Neural progenitor cell (in vitro differentiated cells): ENCODE data around the gene HEATR5A. TPM values are rescaled to one million over a fixed set of nuclear protein-coding genes. Genes with fewer than 3 reads are reported as not detected.
A peak's percentile ranks its signal among the peaks of the same experiment; 100 is the strongest.

ENCODE experiments used
- DNase-seq: peaks from one replicate; pipeline ENCODE4 v3.0.0-alpha.2; 2016; ENCODE audit warnings: low spot score
- H2AFZ ChIP-seq: fragments of 200-600 bp; sonication (generic); replicated peaks from 2 replicates; pipeline ENCODE4 v1.6.1; 2016; ENCODE audit warnings: antibody characterized with exemption
- H3F3A ChIP-seq: fragments of 200-600 bp; sonication (generic); 2 replicates; pipeline ENCODE4 v1.6.1; 2016; ENCODE audit warnings: antibody characterized with exemption, low read depth
- H3K27ac ChIP-seq: fragments of 200-600 bp; sonication (generic); 2 replicates; pipeline ENCODE4 v1.5.1; 2016; ENCODE audit warnings: mild to moderate bottlenecking
- H3K27me3 ChIP-seq: fragments of 200-600 bp; sonication (generic); 2 replicates; pipeline ENCODE4 v1.6.1; 2016; ENCODE audit warnings: mild to moderate bottlenecking, moderate library complexity
- H3K36me3 ChIP-seq: fragments of 200-600 bp; sonication (generic); 2 replicates; pipeline ENCODE4 v1.5.1; 2016
- H3K4me1 ChIP-seq: fragments of 200-600 bp; sonication (generic); 2 replicates; pipeline ENCODE4 v1.6.1; 2016; ENCODE audit warnings: mixed run types
- H3K4me2 ChIP-seq: fragments of 200-600 bp; sonication (generic); 2 replicates; pipeline ENCODE4 v1.6.1; 2016
- H3K4me3 ChIP-seq: fragments of 200-600 bp; sonication (generic); 2 replicates; pipeline ENCODE4 v1.5.1; 2016
- H3K79me2 ChIP-seq: fragments of 200-600 bp; sonication (generic); 2 replicates; pipeline ENCODE4 v1.6.1; 2016; ENCODE audit warnings: low read depth
- H3K9ac ChIP-seq: fragments of 200-600 bp; sonication (generic); 2 replicates; pipeline ENCODE4 v1.6.1; 2016
- H3K9me3 ChIP-seq: fragments of 200-600 bp; sonication (generic); 2 replicates; pipeline ENCODE4 v1.5.1; 2016; ENCODE audit warnings: low read depth
- H4K20me1 ChIP-seq: fragments of 200-600 bp; sonication (generic); 2 replicates; pipeline ENCODE4 v1.6.1; 2016; ENCODE audit warnings: low read depth
- H3K27ac Mint-ChIP-seq: 3 replicates; pipeline ENCODE4 v1.8.0; 2021; ENCODE audit warnings: mixed read lengths
- H3K27me3 Mint-ChIP-seq: 2 replicates; pipeline ENCODE4 v1.8.0; 2022; ENCODE audit warnings: low read depth, mild to moderate bottlenecking, inconsistent platforms, moderate library complexity, mixed read lengths; ENCODE audit not compliant: insufficient read depth
- H3K36me3 Mint-ChIP-seq: 3 replicates; pipeline ENCODE4 v1.8.0; 2021; ENCODE audit warnings: mixed read lengths
- H3K4me1 Mint-ChIP-seq: 3 replicates; pipeline ENCODE4 v1.8.0; 2021; ENCODE audit warnings: mixed read lengths
- H3K4me3 Mint-ChIP-seq: 3 replicates; pipeline ENCODE4 v1.8.0; 2021; ENCODE audit warnings: mild to moderate bottlenecking, moderate library complexity, mixed read lengths
- H3K9me3 Mint-ChIP-seq: 3 replicates; pipeline ENCODE4 v1.8.0; 2020; ENCODE audit warnings: mixed read lengths
- CTCF ChIP-seq: fragments of 200-600 bp; sonication (generic); IDR thresholded peaks from 2 replicates; pipeline ENCODE4 v1.5.1; 2017; ENCODE audit warnings: antibody characterized with exemption, mild to moderate bottlenecking
- EZH2 ChIP-seq: fragments of 200-600 bp; sonication (generic); IDR thresholded peaks from 2 replicates; pipeline ENCODE4 v1.6.1; 2017; ENCODE audit warnings: antibody characterized with exemption, mild to moderate bottlenecking, moderate library complexity
- EZH2phosphoT487 ChIP-seq: fragments of 200-600 bp; sonication (generic); IDR thresholded peaks from 2 replicates; pipeline ENCODE4 v1.6.1; 2017; ENCODE audit warnings: antibody characterized with exemption
- total RNA-seq: library from RNA; depleted of rRNA; stranded (reverse); fragments of >200 nt; gene quantifications from 2 replicates; pipeline ENCODE4 v1.2.3, GENCODE V29; 2015; ENCODE audit warnings: low replicate concordance

HEATR5A gene
- total RNA-seq, 1 donor from 2014 or later = 34.7 TPM

GRCh38 chr14:31411218-31411727 lies 9.1 kb downstream of the HEATR5A start:
- no peak for DNase-seq
- Mint-ChIP-seq H3K9me3 (no peaks in the 10 kb centered on the region), H3K4me1 (no peaks in the 10 kb centered on the region), H3K27ac (no peak overlapping the region), H3K36me3 (peaks cover 2% of the 10 kb centered on the region), H3K4me3 (no peak overlapping the region), H3K27me3 (no peaks in the 10 kb centered on the region)
- Histone ChIP-seq H3K9me3 (no peaks in the 10 kb centered on the region), H3K4me1 (peaks cover 17% of the 10 kb centered on the region), H3F3A (no peaks in the 10 kb centered on the region), H3K27ac (no peak overlapping the region), H3K9ac (no peak overlapping the region), H3K36me3 (no peaks in the 10 kb centered on the region), H2AFZ (no peak overlapping the region), H4K20me1 (no peaks in the 10 kb centered on the region), H3K27me3 (no peaks in the 10 kb centered on the region), H3K4me3 (no peak overlapping the region), H3K79me2 (peaks cover 45% of the 10 kb centered on the region), H3K4me2 (no peak overlapping the region)
- TF ChIP-seq EZH2 (no peak), CTCF (no peak), EZH2phosphoT487 (no peak)

- H3K4me1 Mint-ChIP-seq = no peaks in the 10 kb centered on the region
- Histone ChIP-seq H3K36me3 (no peaks in the 10 kb centered on the region), H3K4me1 (peaks cover 17% of the 10 kb centered on the region), H3K9me3 (no peaks in the 10 kb centered on the region), H4K20me1 (no peaks in the 10 kb centered on the region), H3K79me2 (peaks cover 35% of the 10 kb centered on the region), H3K27me3 (no peaks in the 10 kb centered on the region), H3K4me2 (peak overlapping the region; percentile 55), H2AFZ (no peak overlapping the region), H3K9ac (no peak overlapping the region), H3K4me3 (no peak overlapping the region), H3K27ac (peak overlapping the region; percentile 65), H3F3A (no peaks in the 10 kb centered on the region)
- H3K4me3 Mint-ChIP-seq = no peak overlapping the region
- peak; percentile 15 for DNase-seq
- H3K27ac Mint-ChIP-seq = peak overlapping the region; percentile 1
- H3K36me3 Mint-ChIP-seq = peaks cover 2% of the 10 kb centered on the region
- no peaks in the 10 kb centered on the region for H3K27me3 Mint-ChIP-seq
- TF ChIP-seq CTCF (no peak), EZH2 (no peak), EZH2phosphoT487 (no peak)
- H3K9me3 Mint-ChIP-seq = no peaks in the 10 kb centered on the region
These were observed 10.2 kb downstream of the HEATR5A start for GRCh38 chr14:31410048-31410650.

- H3F3A ChIP-seq = no peaks in the 10 kb centered on the region
- no peak for DNase-seq
- no peak overlapping the region for H3K27ac Mint-ChIP-seq
- no peaks in the 10 kb centered on the region for H3K9me3 Mint-ChIP-seq
- no peak overlapping the region for H3K27ac ChIP-seq
- H3K9me3 ChIP-seq = no peaks in the 10 kb centered on the region
- no peaks in the 10 kb centered on the region for H3K4me1 Mint-ChIP-seq
- H3K27me3 ChIP-seq = no peaks in the 10 kb centered on the region
- peaks cover 27% of the 10 kb centered on the region for H3K79me2 ChIP-seq
- H3K4me1 ChIP-seq = peaks cover 17% of the 10 kb centered on the region
- no peak overlapping the region for H3K9ac ChIP-seq
- no peaks in the 10 kb centered on the region for H4K20me1 ChIP-seq
- H2AFZ ChIP-seq = no peak overlapping the region
- H3K4me3 ChIP-seq = no peak overlapping the region
- no peak for TF ChIP-seq CTCF
- no peak overlapping the region for H3K4me3 Mint-ChIP-seq
- H3K27me3 Mint-ChIP-seq = no peaks in the 10 kb centered on the region
- H3K36me3 ChIP-seq = no peaks in the 10 kb centered on the region
- peaks cover 2% of the 10 kb centered on the region for H3K36me3 Mint-ChIP-seq
- H3K4me2 ChIP-seq = no peak overlapping the region
These were observed 11.9 kb downstream of the HEATR5A start for GRCh38 chr14:31408421-31408820.
